ENCODE measurements around the gene GPSM1. TPM values are rescaled to one million over a fixed set of nuclear protein-coding genes. Genes with fewer than 3 reads are reported as not detected.

Gene GPSM1
- total RNA-seq, 1 experiment from 2014 or later, result 26.4 TPM

DNA sequence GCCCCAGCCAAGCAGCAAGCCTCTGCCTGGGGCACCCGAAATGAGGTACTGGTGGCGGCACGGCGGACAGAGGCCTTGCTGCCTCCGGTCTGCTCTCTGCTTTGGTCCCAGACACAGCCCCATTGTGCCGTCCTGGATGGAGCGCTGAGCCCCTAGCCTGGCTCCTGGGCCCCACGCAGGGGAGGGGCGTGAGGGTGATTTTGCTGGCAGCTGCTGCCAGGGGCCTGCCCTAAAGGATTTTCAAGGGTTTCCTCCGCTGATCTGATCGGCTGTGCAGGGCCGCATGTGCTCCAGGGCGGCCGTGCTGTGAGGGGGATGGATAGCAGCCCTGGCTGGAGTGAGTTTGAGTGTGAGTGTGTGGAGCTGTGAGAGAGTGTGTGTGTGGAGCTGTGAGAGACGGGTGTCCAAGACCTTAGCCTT is 1.3 kb downstream of the GPSM1 start:
- ChIA-PET POLR2A (no interaction called here), CTCF (interaction anchor here (1.0 kb wide), 1 partner anchor 11 kb away, joined by 3 read pairs; no protein-coding TSS in a partner anchor), RAD21 (ENCODE audit: low non-redundant PET in 1 of 2, low total read pairs in 2 of 2, uncharacterized antibody in 2 of 2, unreplicated experiment in 2 of 2) (no interaction called here)
- no peak for ATAC-seq
- intact Hi-C loops (cut with micrococcal nuclease), result no loop called here
- BruUV-seq (replicated peaks), result no TSS peak
- TF ChIP-seq ATF3 (IDR thresholded peaks at IDR 0.05) (no peak), ZNF274 (IDR thresholded peaks at IDR 0.05; ENCODE audit: low read depth, low read length) (no peak), SP1 (IDR thresholded peaks at IDR 0.05; ENCODE audit: low read depth) (no peak), MAX (IDR thresholded peaks at IDR 0.05) (no peak), ZFX (IDR thresholded peaks at IDR 0.05) (no peak), YY1 (IDR thresholded peaks at IDR 0.05; ENCODE audit: extremely low read depth, insufficient replicate concordance, low read depth, low read length) (no peak), SIN3A (IDR thresholded peaks at IDR 0.05; ENCODE audit: low read depth) (no peak), CTCF (IDR thresholded peaks at IDR 0.05 in 2 of 3, conservative IDR thresholded peaks at IDR 0.05 in 1 of 3; ENCODE audit: borderline replicate concordance in 1 of 3, insufficient read depth in 1 of 3, low read depth in 2 of 3, low read length in 2 of 3) (no peak), EZH2 (IDR thresholded peaks at IDR 0.05) (no peak), TCF7L2 (IDR thresholded peaks at IDR 0.05; ENCODE audit: borderline replicate concordance, extremely low read depth, insufficient read depth, insufficient read length) (no peak), CEBPB (IDR thresholded peaks at IDR 0.05; ENCODE audit: low read depth) (no peak), SRF (IDR thresholded peaks at IDR 0.05; ENCODE audit: low read depth) (no peak), POLR2A (IDR thresholded peaks at IDR 0.05; ENCODE audit: borderline replicate concordance, extremely low read depth, insufficient read depth, insufficient read length) (no peak), JUND (IDR thresholded peaks at IDR 0.05) (no peak), EGR1 (IDR thresholded peaks at IDR 0.05; ENCODE audit: low read depth) (no peak), RAD21 (IDR thresholded peaks at IDR 0.05; ENCODE audit: low read depth) (no peak)
- TF ChIP-seq, protein P1, sequence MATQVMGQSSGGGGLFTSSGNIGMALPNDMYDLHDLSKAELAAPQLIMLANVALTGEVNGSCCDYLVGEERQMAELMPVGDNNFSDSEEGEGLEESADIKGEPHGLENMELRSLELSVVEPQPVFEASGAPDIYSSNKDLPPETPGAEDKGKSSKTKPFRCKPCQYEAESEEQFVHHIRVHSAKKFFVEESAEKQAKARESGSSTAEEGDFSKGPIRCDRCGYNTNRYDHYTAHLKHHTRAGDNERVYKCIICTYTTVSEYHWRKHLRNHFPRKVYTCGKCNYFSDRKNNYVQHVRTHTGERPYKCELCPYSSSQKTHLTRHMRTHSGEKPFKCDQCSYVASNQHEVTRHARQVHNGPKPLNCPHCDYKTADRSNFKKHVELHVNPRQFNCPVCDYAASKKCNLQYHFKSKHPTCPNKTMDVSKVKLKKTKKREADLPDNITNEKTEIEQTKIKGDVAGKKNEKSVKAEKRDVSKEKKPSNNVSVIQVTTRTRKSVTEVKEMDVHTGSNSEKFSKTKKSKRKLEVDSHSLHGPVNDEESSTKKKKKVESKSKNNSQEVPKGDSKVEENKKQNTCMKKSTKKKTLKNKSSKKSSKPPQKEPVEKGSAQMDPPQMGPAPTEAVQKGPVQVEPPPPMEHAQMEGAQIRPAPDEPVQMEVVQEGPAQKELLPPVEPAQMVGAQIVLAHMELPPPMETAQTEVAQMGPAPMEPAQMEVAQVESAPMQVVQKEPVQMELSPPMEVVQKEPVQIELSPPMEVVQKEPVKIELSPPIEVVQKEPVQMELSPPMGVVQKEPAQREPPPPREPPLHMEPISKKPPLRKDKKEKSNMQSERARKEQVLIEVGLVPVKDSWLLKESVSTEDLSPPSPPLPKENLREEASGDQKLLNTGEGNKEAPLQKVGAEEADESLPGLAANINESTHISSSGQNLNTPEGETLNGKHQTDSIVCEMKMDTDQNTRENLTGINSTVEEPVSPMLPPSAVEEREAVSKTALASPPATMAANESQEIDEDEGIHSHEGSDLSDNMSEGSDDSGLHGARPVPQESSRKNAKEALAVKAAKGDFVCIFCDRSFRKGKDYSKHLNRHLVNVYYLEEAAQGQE (IDR thresholded peaks at IDR 0.05; ENCODE audit: low read depth), result no peak
- TF ChIP-seq, protein P2, sequence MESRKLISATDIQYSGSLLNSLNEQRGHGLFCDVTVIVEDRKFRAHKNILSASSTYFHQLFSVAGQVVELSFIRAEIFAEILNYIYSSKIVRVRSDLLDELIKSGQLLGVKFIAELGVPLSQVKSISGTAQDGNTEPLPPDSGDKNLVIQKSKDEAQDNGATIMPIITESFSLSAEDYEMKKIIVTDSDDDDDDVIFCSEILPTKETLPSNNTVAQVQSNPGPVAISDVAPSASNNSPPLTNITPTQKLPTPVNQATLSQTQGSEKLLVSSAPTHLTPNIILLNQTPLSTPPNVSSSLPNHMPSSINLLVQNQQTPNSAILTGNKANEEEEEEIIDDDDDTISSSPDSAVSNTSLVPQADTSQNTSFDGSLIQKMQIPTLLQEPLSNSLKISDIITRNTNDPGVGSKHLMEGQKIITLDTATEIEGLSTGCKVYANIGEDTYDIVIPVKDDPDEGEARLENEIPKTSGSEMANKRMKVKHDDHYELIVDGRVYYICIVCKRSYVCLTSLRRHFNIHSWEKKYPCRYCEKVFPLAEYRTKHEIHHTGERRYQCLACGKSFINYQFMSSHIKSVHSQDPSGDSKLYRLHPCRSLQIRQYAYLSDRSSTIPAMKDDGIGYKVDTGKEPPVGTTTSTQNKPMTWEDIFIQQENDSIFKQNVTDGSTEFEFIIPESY (IDR thresholded peaks at IDR 0.05; ENCODE audit: extremely low read depth, insufficient replicate concordance, low read length), result no peak
- Histone ChIP-seq H3K27ac (ENCODE audit: low read depth, low read length) (peak overlapping the region; percentile 65; the same call in 1 of the 2 replicates), H3K9me3 (ENCODE audit: control insufficient read depth in 1 of 2, insufficient read depth in 1 of 2, low read depth in 1 of 2, low read length in 2 of 2) (no peaks in the 10 kb centered on the region), H3K36me3 (ENCODE audit: control insufficient read depth in 1 of 2, insufficient read depth in 2 of 2, low read length in 2 of 2) (no peaks in the 10 kb centered on the region), H3K9me2 (ENCODE audit: insufficient read depth) (no peaks in the 10 kb centered on the region), H2AFZ (ENCODE audit: low read depth, low read length, poor library complexity, severe bottlenecking) (no peak overlapping the region), H3K4me2 (ENCODE audit: low read length) (peak overlapping the region; percentile 98), H3K27me3 (ENCODE audit: insufficient read depth, low read length) (no peaks in the 10 kb centered on the region), H3K79me2 (ENCODE audit: insufficient read depth, low read length) (peaks cover 20% of the 10 kb centered on the region; the same call in 1 of the 2 replicates), H3K9ac (ENCODE audit: low read length) (peak overlapping the region; percentile 75), H3K4me1 (ENCODE audit: control insufficient read depth in 1 of 2, insufficient read depth in 2 of 2, low read length in 2 of 2) (peaks cover 8 to 37% of the 10 kb centered on the region in 2 experiments; a peak in 3 of 4 replicates), H4K20me1 (ENCODE audit: insufficient read depth) (no peaks in the 10 kb centered on the region), H3K4me3 (replicated peaks in 1 of 2; ENCODE audit: low read depth in 1 of 2, low read length in 2 of 2) (peak overlapping the region; percentile 71 to 76)
- no peak for DNase-seq (ENCODE audit: low read depth, low spot score)

Measured in HCT116 (cell line).